Measurements from ENCODE around the gene WDR36. TPM values are rescaled to one million over a fixed set of nuclear protein-coding genes. Genes with fewer than 3 reads are reported as not detected.

The WDR36 gene
- polyA plus RNA-seq, 1 donor (not counting 4 experiments of a cell fraction or from before 2014, with no cell fraction given), result 37.8 TPM

- peaks cover 17% of the 10 kb centered on the region for H3K27me3 ChIP-seq (ENCODE audit: control insufficient read depth, extremely low read depth, insufficient read depth, low read length)
- no peak for TF ChIP-seq EZH2 (IDR thresholded peaks at IDR 0.05; ENCODE audit: low read length)
- TF ChIP-seq CTCF (optimal IDR thresholded peaks at IDR 0.05 in 1 of 3, IDR thresholded peaks at IDR 0.05 in 1 of 3, conservative IDR thresholded peaks at IDR 0.05 in 1 of 3; ENCODE audit: extremely low read depth in 1 of 3, insufficient read depth in 2 of 3, low read length in 3 of 3), result no peak
- DNase-seq (ENCODE audit: low read depth, low spot score) (no peak), FAIRE-seq (peak; percentile 39)
- H3K27ac ChIP-seq (ENCODE audit: control insufficient read depth, insufficient read depth, low read length), result no peak overlapping the region
- no peaks in the 10 kb centered on the region for H3K79me2 ChIP-seq (ENCODE audit: control insufficient read depth, insufficient read depth, low read length)
- no peaks in the 10 kb centered on the region for H3K36me3 ChIP-seq (ENCODE audit: control insufficient read depth in 2 of 2, extremely low read depth in 1 of 2, insufficient read depth in 2 of 2, low read length in 2 of 2)
- H3K4me3 ChIP-seq (ENCODE audit: control insufficient read depth in 2 of 3, extremely low read depth in 1 of 3, insufficient read depth in 2 of 3, low read depth in 1 of 3, low read length in 3 of 3), result peak overlapping the region; percentile 45 to 94 (median 89)
- H3K4me2 ChIP-seq (ENCODE audit: control insufficient read depth, extremely low read depth, insufficient read depth, low read depth, low read length), result peak overlapping the region; percentile 82
- H3K9me1 ChIP-seq (ENCODE audit: control insufficient read depth, extremely low read depth, insufficient read depth, low read length), result no peaks in the 10 kb centered on the region
- peak overlapping the region; percentile 78 for H3K9ac ChIP-seq (ENCODE audit: control insufficient read depth, extremely low read depth, insufficient read depth, low read length)
- no peaks in the 10 kb centered on the region for H3K9me3 ChIP-seq (ENCODE audit: control insufficient read depth, low read depth, low read length)
- dilution Hi-C loops (cut with MboI; ENCODE audit: extremely low pct_ligation_motif_present, low sequenced_read_pairs), result no loop called here
- H3K4me1 ChIP-seq (ENCODE audit: control insufficient read depth, extremely low read depth, insufficient read depth, low read length), result peaks cover 24% of the 10 kb centered on the region
- no peak overlapping the region for H2AFZ ChIP-seq (ENCODE audit: control insufficient read depth, low read length)
- H4K20me1 ChIP-seq (ENCODE audit: control insufficient read depth, extremely low read depth, insufficient read depth, low read length), result no peaks in the 10 kb centered on the region
Observed at GRCh38 chr5:111074244-111074643, 17.9 kb upstream of the WDR36 start.

GRCh38 chr5:111075520-111075919, 16.6 kb upstream of the WDR36 start:
- H3K4me3 ChIP-seq (ENCODE audit: control insufficient read depth in 2 of 3, extremely low read depth in 1 of 3, insufficient read depth in 2 of 3, low read depth in 1 of 3, low read length in 3 of 3), result peak overlapping the region in 1 of 3 experiments; percentile 39
- H3K4me1 ChIP-seq (ENCODE audit: control insufficient read depth, extremely low read depth, insufficient read depth, low read length), result peaks cover 24% of the 10 kb centered on the region
- TF ChIP-seq EZH2 (IDR thresholded peaks at IDR 0.05; ENCODE audit: low read length) (no peak), CTCF (optimal IDR thresholded peaks at IDR 0.05 in 1 of 3, IDR thresholded peaks at IDR 0.05 in 1 of 3, conservative IDR thresholded peaks at IDR 0.05 in 1 of 3; ENCODE audit: extremely low read depth in 1 of 3, insufficient read depth in 2 of 3, low read length in 3 of 3) (no peak)
- H3K36me3 ChIP-seq (ENCODE audit: control insufficient read depth in 2 of 2, extremely low read depth in 1 of 2, insufficient read depth in 2 of 2, low read length in 2 of 2), result no peaks in the 10 kb centered on the region
- H2AFZ ChIP-seq (ENCODE audit: control insufficient read depth, low read length), result no peak overlapping the region
- FAIRE-seq, result peak; percentile 98
- no peaks in the 10 kb centered on the region for H3K9me1 ChIP-seq (ENCODE audit: control insufficient read depth, extremely low read depth, insufficient read depth, low read length)
- dilution Hi-C loops (cut with MboI; ENCODE audit: extremely low pct_ligation_motif_present, low sequenced_read_pairs), result no loop called here
- H4K20me1 ChIP-seq (ENCODE audit: control insufficient read depth, extremely low read depth, insufficient read depth, low read length), result no peaks in the 10 kb centered on the region
- H3K4me2 ChIP-seq (ENCODE audit: control insufficient read depth, extremely low read depth, insufficient read depth, low read depth, low read length), result peak overlapping the region; percentile 62
- H3K27me3 ChIP-seq (ENCODE audit: control insufficient read depth, extremely low read depth, insufficient read depth, low read length), result peaks cover 15% of the 10 kb centered on the region
- H3K9ac ChIP-seq (ENCODE audit: control insufficient read depth, extremely low read depth, insufficient read depth, low read length), result no peak overlapping the region
- peak overlapping the region; percentile 68 for H3K27ac ChIP-seq (ENCODE audit: control insufficient read depth, insufficient read depth, low read length)
- DNase-seq (ENCODE audit: low read depth, low spot score), result peak; percentile 77
- no peaks in the 10 kb centered on the region for H3K79me2 ChIP-seq (ENCODE audit: control insufficient read depth, insufficient read depth, low read length)
- H3K9me3 ChIP-seq (ENCODE audit: control insufficient read depth, low read depth, low read length), result no peaks in the 10 kb centered on the region

All from keratinocyte (primary cell).